PFSK-1 (cell line): Measurements from ENCODE around the gene NAPA.
A peak's percentile ranks its signal among the peaks of the same experiment; 100 is the strongest.

Source experiments
- FOXP2 ChIP-seq: optimal IDR thresholded peaks from 2 replicates; pipeline ENCODE3; 2011; ENCODE audit warnings: borderline replicate concordance, control low read depth, inconsistent platforms; ENCODE audit not compliant: insufficient read depth; ENCODE audit errors: extremely low read length, extremely low read depth
- POLR2AphosphoS5 ChIP-seq: IDR thresholded peaks from 2 replicates; pipeline ENCODE4 v1.6.1; 2012; ENCODE audit warnings: low read depth, mild to moderate bottlenecking, control low read depth, low read length, moderate library complexity
- SIN3A ChIP-seq: IDR thresholded peaks from 2 replicates; pipeline ENCODE4 v1.6.1; 2012; ENCODE audit warnings: mild to moderate bottlenecking, low read length, moderate library complexity, borderline replicate concordance; ENCODE audit not compliant: insufficient read depth
- TAF1 ChIP-seq: IDR thresholded peaks from 2 replicates; pipeline ENCODE4 v1.6.1; 2012; ENCODE audit warnings: low read length, control low read depth, borderline replicate concordance; ENCODE audit not compliant: insufficient read depth
- TF ChIP-seq, protein P1 (sequence below), 2 experiments: IDR thresholded peaks; 2 replicates each; pipeline versions ENCODE4 v1.6.1 to v1.8.0; 2011 to 2012; ENCODE audit warnings: low read depth in 2 of 2, low read length in 2 of 2, control low read depth in 1 of 2, inconsistent platforms in 1 of 2, mild to moderate bottlenecking in 1 of 2, moderate library complexity in 1 of 2; ENCODE audit not compliant: insufficient read depth in 1 of 2

The NAPA gene

DNA sequence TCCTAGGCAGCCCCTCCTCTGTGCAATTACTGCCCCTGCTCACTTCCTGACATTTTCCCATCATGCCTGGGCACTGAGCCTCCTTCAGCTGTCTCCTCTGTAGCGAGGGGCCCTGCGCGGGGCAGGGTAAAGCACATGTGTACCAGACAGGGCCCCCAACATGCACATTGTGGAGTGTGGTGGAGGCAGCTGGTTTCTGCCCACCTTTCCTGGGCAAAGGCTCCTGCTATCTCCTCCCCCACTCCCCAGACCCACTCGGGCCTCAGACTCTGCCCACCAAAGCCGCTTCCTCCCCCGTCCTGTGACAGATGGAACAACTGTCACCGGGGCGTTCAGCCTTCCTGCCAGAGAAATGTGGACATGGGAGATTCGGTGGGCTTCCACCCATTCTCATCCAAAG, 28.0 kb downstream of the NAPA start:
- TF ChIP-seq, protein P1, sequence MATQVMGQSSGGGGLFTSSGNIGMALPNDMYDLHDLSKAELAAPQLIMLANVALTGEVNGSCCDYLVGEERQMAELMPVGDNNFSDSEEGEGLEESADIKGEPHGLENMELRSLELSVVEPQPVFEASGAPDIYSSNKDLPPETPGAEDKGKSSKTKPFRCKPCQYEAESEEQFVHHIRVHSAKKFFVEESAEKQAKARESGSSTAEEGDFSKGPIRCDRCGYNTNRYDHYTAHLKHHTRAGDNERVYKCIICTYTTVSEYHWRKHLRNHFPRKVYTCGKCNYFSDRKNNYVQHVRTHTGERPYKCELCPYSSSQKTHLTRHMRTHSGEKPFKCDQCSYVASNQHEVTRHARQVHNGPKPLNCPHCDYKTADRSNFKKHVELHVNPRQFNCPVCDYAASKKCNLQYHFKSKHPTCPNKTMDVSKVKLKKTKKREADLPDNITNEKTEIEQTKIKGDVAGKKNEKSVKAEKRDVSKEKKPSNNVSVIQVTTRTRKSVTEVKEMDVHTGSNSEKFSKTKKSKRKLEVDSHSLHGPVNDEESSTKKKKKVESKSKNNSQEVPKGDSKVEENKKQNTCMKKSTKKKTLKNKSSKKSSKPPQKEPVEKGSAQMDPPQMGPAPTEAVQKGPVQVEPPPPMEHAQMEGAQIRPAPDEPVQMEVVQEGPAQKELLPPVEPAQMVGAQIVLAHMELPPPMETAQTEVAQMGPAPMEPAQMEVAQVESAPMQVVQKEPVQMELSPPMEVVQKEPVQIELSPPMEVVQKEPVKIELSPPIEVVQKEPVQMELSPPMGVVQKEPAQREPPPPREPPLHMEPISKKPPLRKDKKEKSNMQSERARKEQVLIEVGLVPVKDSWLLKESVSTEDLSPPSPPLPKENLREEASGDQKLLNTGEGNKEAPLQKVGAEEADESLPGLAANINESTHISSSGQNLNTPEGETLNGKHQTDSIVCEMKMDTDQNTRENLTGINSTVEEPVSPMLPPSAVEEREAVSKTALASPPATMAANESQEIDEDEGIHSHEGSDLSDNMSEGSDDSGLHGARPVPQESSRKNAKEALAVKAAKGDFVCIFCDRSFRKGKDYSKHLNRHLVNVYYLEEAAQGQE (IDR thresholded peaks at IDR 0.05; ENCODE audit: insufficient read depth in 1 of 2, low read depth in 2 of 2, low read length in 2 of 2) = no peak
- no peak for TF ChIP-seq SIN3A
- no peak for TF ChIP-seq POLR2AphosphoS5
- TF ChIP-seq TAF1 = no peak
- no peak for TF ChIP-seq FOXP2

DNA sequence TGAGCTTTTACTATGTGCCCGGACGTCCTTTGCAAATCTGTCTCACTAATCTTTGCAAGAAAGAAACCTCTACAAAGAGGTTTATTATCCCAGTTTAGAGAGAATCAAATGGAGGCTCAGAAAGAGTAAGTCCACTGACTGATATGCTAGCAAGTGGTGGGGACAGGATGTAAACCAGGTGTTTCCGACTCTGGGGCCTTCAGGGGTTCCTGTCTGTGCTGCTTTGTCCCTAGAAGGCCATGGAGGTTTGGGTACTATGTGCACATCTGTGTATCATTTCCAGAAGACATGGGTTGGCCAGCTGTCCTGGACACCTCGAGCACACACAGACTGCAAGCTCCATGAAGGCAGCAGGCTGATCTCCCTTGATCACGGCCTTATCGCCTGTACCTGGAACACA, 29.7 kb downstream of the NAPA start:
- TF ChIP-seq, protein P1 (IDR thresholded peaks at IDR 0.05; ENCODE audit: insufficient read depth in 1 of 2, low read depth in 2 of 2, low read length in 2 of 2) = no peak
- TF ChIP-seq TAF1 = no peak
- no peak for TF ChIP-seq POLR2AphosphoS5
- TF ChIP-seq FOXP2 = no peak
- no peak for TF ChIP-seq SIN3A

DNA sequence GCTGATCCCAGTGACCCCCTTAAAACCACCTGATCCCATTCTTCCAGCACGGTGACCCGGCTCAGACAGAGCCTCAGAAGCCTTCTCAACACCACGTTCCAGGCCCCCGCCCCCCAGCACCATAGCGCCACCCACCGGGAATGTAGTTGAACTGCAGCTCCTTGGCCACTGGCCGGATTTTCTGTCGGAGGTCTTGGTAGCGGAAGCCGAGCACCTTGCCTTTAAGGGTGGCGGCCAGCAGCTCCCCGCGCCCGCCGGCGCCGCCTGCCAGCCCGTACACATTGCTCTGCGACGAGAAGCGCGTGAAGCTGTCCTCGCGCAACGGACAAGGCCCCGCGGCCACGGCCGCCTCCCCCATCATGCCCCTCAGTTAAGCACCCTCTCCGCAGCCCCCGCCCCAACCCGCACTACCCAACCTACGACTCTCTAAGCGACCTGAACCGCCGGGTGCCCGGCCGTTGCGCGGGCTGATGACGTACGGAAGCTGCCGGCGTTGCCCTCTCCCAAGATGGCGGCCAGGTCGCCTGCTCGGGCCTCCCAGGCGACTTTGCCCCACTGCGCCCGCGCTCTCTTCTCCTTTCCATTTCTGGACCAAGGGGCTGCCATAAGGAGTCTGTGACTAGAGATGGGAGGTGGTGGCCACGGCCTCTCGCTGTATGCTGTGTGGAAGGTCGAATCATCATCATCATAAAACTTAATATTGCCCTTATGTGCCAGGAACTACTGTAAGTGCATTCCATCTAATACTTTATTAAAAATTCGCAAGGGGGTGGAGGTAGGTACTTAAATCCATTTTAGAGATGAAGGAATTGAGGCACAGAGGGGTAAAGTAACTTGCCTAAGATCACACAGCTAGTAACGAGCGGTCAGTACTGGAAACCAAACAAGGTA, 30.8 kb downstream of the NAPA start, which contains the start of gene KPTN:
Gene KPTN, minus strand, starts transcription at position 420 of the 891 bp plus-strand sequence. Its CDS starts 59 bp downstream, at position 361.
- peak; percentile 70 for TF ChIP-seq POLR2AphosphoS5
- TF ChIP-seq, protein P1 (IDR thresholded peaks at IDR 0.05; ENCODE audit: insufficient read depth in 1 of 2, low read depth in 2 of 2, low read length in 2 of 2) = peak in 1 of 2 experiments; percentile 55; a peak in 1 of 4 replicates
- peak; percentile 74 for TF ChIP-seq FOXP2
- TF ChIP-seq SIN3A = no peak
- TF ChIP-seq TAF1 = peak; percentile 78; the same call in 1 of the 2 replicates

DNA sequence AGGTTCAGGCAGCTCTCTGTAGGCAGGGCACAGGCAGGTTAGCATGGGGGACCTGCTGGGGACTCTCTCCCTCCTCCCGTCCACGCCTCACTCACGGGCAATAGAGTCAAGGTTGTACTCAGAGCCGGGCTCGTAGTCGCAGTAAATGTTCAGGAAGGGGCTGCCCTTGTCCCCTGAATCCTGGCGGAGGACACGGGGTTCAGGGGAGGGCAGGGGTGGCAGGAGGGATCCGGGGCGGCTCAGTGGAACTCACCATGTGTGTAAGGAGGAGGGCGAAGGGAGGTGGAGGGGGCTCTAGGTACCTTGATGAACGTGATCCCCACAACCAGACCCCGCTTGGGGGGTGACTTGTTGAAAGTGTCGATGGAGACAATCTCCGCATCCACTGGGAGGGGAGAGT, 31.7 kb downstream of the NAPA start:
- no peak for TF ChIP-seq POLR2AphosphoS5
- TF ChIP-seq, protein P1 (IDR thresholded peaks at IDR 0.05; ENCODE audit: insufficient read depth in 1 of 2, low read depth in 2 of 2, low read length in 2 of 2) = no peak
- no peak for TF ChIP-seq FOXP2
- no peak for TF ChIP-seq SIN3A
- no peak for TF ChIP-seq TAF1
